Thyroid gland (tissue), 4 donors: Measurements from ENCODE around the gene FNTB. TPM values are rescaled to one million over a fixed set of nuclear protein-coding genes. Genes with fewer than 3 reads are reported as not detected.

Source experiments
- DNase-seq, 2 donors: peaks; one replicate each; pipeline ENCODE4 v3.0.0-alpha.2; 2019
- H3K27ac ChIP-seq, 3 donors: fragments of 200-600 bp; sonication (generic); 1 replicate in 2 of 3; 2 replicates in 1 of 3; pipeline ENCODE4 v1.5.1; 2016 to 2019; ENCODE audit warnings: mild to moderate bottlenecking in 1 of 3, moderate library complexity in 1 of 3
- H3K27me3 ChIP-seq: fragments of 200-600 bp; sonication (generic); one replicate; pipeline ENCODE4 v1.5.1; 2019
- H3K36me3 ChIP-seq, 2 donors: fragments of 200-600 bp; sonication (generic); one replicate each; pipeline ENCODE4 v1.5.1; 2016 to 2019
- H3K4me1 ChIP-seq, 2 donors: fragments of 200-600 bp; sonication (generic); one replicate each; pipeline ENCODE4 v1.5.1; 2017 to 2019
- H3K4me3 ChIP-seq, 3 donors: fragments of 200-600 bp; sonication (generic); replicated peaks in 1 of 3; 1 replicate in 2 of 3; 2 replicates in 1 of 3; pipeline ENCODE4 v1.5.1; 2016; ENCODE audit warnings: mild to moderate bottlenecking in 1 of 3
- H3K9me3 ChIP-seq: fragments of 200-600 bp; sonication (generic); one replicate; pipeline ENCODE4 v1.5.1; 2017
- CTCF ChIP-seq, 6 experiments: fragments of 200-600 bp in 3 of 6; fragments of 450-650 bp in 3 of 6; sonication (generic) in 3 of 6; IDR thresholded peaks; one replicate each; pipeline ENCODE4 v1.5.1; 2016 to 2019; ENCODE audit warnings: antibody characterized with exemption in 6 of 6, mild to moderate bottlenecking in 2 of 6, inconsistent platforms in 1 of 6, moderate library complexity in 1 of 6
- POLR2A ChIP-seq, 2 donors: fragments of 450-650 bp; IDR thresholded peaks; one replicate each; pipeline ENCODE4 v1.6.1; 2017; ENCODE audit warnings: antibody characterized with exemption in 2 of 2, mild to moderate bottlenecking in 2 of 2, moderate library complexity in 1 of 2
- WGBS, 2 donors: methylation state at CpG; one replicate each; pipeline ENCODE4 v1.1.5; 2017; 5-methylcytosine and 5-hydroxymethylcytosine counted together
- intact Hi-C: fragments of 100-400 bp; cut with DNase I; formaldehyde crosslinking; loops from one replicate; pipeline ENCODE4 v1.15.1; 2023
- total RNA-seq, 4 donors: library from RNA; depleted of rRNA; stranded (reverse); fragments of >200 nt; gene quantifications; one replicate each; pipeline ENCODE4 v1.2.3, GENCODE V29; 2016

FNTB gene
- total RNA-seq, 4 donors from 2014 or later, result 7.8 to 27.0 (median 18.8) TPM

- intact Hi-C loops, result no loop called here
- Histone ChIP-seq H3K27me3 (no peaks in the 10 kb centered on the region), H3K4me1 (peaks cover 29 to 39% of the 10 kb centered on the region in 2 donors), H3K36me3 (peaks cover 12 to 23% of the 10 kb centered on the region in 2 donors), H3K9me3 (no peaks in the 10 kb centered on the region), H3K4me3 (no peak overlapping the region), H3K27ac (no peak overlapping the region)
- TF ChIP-seq POLR2A (IDR thresholded peaks at IDR 0.05) (no peak), CTCF (IDR thresholded peaks at IDR 0.05) (no peak)
- WGBS, 2 donors, result 98 to 100% methylated on average over 2 of the region's 2 CpGs
- DNase-seq, result no peak
These were observed 90.6 kb downstream of the FNTB start for GRCh38 chr14:65077318-65077717.

GRCh38 chr14:65079201-65079600, 92.5 kb downstream of the FNTB start:
- Histone ChIP-seq H3K27ac (no peak overlapping the region), H3K36me3 (peaks cover 12 to 26% of the 10 kb centered on the region in 2 donors), H3K4me3 (no peak overlapping the region), H3K9me3 (no peaks in the 10 kb centered on the region), H3K4me1 (peaks cover 17 to 21% of the 10 kb centered on the region in 2 donors), H3K27me3 (no peaks in the 10 kb centered on the region)
- WGBS, 2 donors, result 89 to 95% methylated on average over 6 of the region's 6 CpGs
- no peak for DNase-seq
- TF ChIP-seq POLR2A (IDR thresholded peaks at IDR 0.05) (no peak), CTCF (IDR thresholded peaks at IDR 0.05) (no peak)
- intact Hi-C loops, result no loop called here

- peaks cover 12 to 15% of the 10 kb centered on the region in 2 donors for H3K4me1 ChIP-seq
- no peak overlapping the region for H3K27ac ChIP-seq
- peaks cover 12 to 26% of the 10 kb centered on the region in 2 donors for H3K36me3 ChIP-seq
- no peak for DNase-seq
- TF ChIP-seq POLR2A (IDR thresholded peaks at IDR 0.05) (no peak), CTCF (IDR thresholded peaks at IDR 0.05) (no peak)
- no peaks in the 10 kb centered on the region for H3K27me3 ChIP-seq
- 93 to 95% methylated on average over 5 of the region's 5 CpGs for WGBS, 2 donors
- intact Hi-C loops, result no loop called here
- no peak overlapping the region for H3K4me3 ChIP-seq
- no peaks in the 10 kb centered on the region for H3K9me3 ChIP-seq
These were observed 93.1 kb downstream of the FNTB start for GRCh38 chr14:65079768-65080167.

- 55 to 71% methylated on average over 2 of the region's 2 CpGs for WGBS, 2 donors
- H3K27me3 ChIP-seq, result no peaks in the 10 kb centered on the region
- TF ChIP-seq POLR2A (IDR thresholded peaks at IDR 0.05) (no peak), CTCF (IDR thresholded peaks at IDR 0.05) (no peak)
- intact Hi-C loops, result no loop called here
- no peak for DNase-seq
- H3K4me1 ChIP-seq, result peaks cover 10 to 12% of the 10 kb centered on the region in 2 donors
- H3K27ac ChIP-seq, result peak overlapping the region in 1 of 3 donors; percentile 7
- no peaks in the 10 kb centered on the region for H3K9me3 ChIP-seq
- H3K36me3 ChIP-seq, result peaks cover 12 to 29% of the 10 kb centered on the region in 2 donors
- H3K4me3 ChIP-seq, result no peak overlapping the region
These were observed 94.5 kb downstream of the FNTB start for GRCh38 chr14:65080960-65081747.

GRCh38 chr14:65082930-65083329, 96.2 kb downstream of the FNTB start:
- Histone ChIP-seq H3K27me3 (no peaks in the 10 kb centered on the region), H3K27ac (no peak overlapping the region), H3K9me3 (no peaks in the 10 kb centered on the region), H3K36me3 (peaks cover 18 to 29% of the 10 kb centered on the region in 2 donors), H3K4me1 (peaks cover 10 to 12% of the 10 kb centered on the region in 2 donors), H3K4me3 (no peak overlapping the region)
- intact Hi-C loops, result no loop called here
- WGBS, 2 donors, result 62 to 84% methylated on average over 2 of the region's 2 CpGs
- DNase-seq, result no peak
- no peak for TF ChIP-seq POLR2A (IDR thresholded peaks at IDR 0.05)
- TF ChIP-seq CTCF (IDR thresholded peaks at IDR 0.05), result no peak
